K562 (cell line): Measurements from ENCODE around the gene CWF19L1. TPM values are rescaled to one million over a fixed set of nuclear protein-coding genes. Genes with fewer than 3 reads are reported as not detected.

ENCODE experiments used
- ATAC-seq: fragments of 200-7000 bp; cut with Tn5 transposase; 3 replicates; pipeline ENCODE4 v1.9.1; 2020; ENCODE audit warnings: moderate library complexity
- BruUV-seq: library from RNA; stranded (reverse); fragments of 400-500 nt; replicated peaks from 2 replicates; lab custom pipeline; 2021; lab: Mats Ljungman, UMichigan
- CTCF ChIA-PET: fragments of 300-600 bp; formaldehyde crosslinking; extraction: SDS; loops from one replicate; lab custom pipeline; 2021; ENCODE audit warnings: low intra/inter-chr PET ratio; lab: Yijun Ruan, JAX
- POLR2A ChIA-PET: fragments of 300-600, 350-650 bp; sonication (Branson Sonifier 250); formaldehyde crosslinking; extraction: SDS; loops from one replicate; lab custom pipeline; 2021; ENCODE audit warnings: antibody characterized with exemption, inconsistent platforms; lab: Yijun Ruan, JAX
- DNase-seq, 4 experiments: peaks; one replicate each; pipeline versions ENCODE4 v3.0.0 to v3.0.0-alpha.2; 2011 to 2018; ENCODE audit warnings: low spot score in 3 of 4, mixed read lengths in 3 of 4; ENCODE audit errors: extremely low read depth in 1 of 4
- FAIRE-seq: peaks from 2 replicates; lab custom pipeline; 2011; peaks lifted over from hg19 to GRCh38; lab: Jason Lieb, UNC
- H2AFZ ChIP-seq: 2 replicates; pipeline ENCODE4 v1.6.0; 2011; ENCODE audit warnings: low read depth, low read length, control low read depth, inconsistent platforms
- H3K27ac ChIP-seq: fragments of 200-600 bp; 3 replicates; pipeline ENCODE4 v1.8.0; 2011; ENCODE audit warnings: low read depth, mild to moderate bottlenecking, control low read depth, inconsistent platforms, low read length, moderate library complexity, mixed read lengths; ENCODE audit errors: extremely low read depth
- H3K27me3 ChIP-seq, 2 experiments: fragments of 300-600 bp in 1 of 2; 2 replicates in 1 of 2; 3 replicates in 1 of 2; pipeline versions ENCODE4 v1.6.0 to v1.8.0; 2011; ENCODE audit warnings: inconsistent platforms in 2 of 2, low read length in 2 of 2, mild to moderate bottlenecking in 1 of 2, mixed read lengths in 1 of 2, moderate library complexity in 1 of 2; ENCODE audit not compliant: control insufficient read depth in 2 of 2, insufficient read depth in 2 of 2
- H3K36me3 ChIP-seq: fragments of 300-600 bp; 3 replicates; pipeline ENCODE4 v1.8.0; 2011; ENCODE audit warnings: mild to moderate bottlenecking, low read length, inconsistent platforms; ENCODE audit not compliant: control insufficient read depth, insufficient read depth
- H3K4me1 ChIP-seq, 2 experiments: fragments of 200-600 bp in 1 of 2; replicated peaks in 1 of 2; 2 replicates in 1 of 2; 3 replicates in 1 of 2; pipeline versions ENCODE4 v1.5.1 to v1.8.0; 2011; ENCODE audit warnings: inconsistent platforms in 2 of 2, low read length in 2 of 2, mild to moderate bottlenecking in 1 of 2, mixed read lengths in 1 of 2, moderate library complexity in 1 of 2; ENCODE audit not compliant: control insufficient read depth in 2 of 2, insufficient read depth in 2 of 2
- H3K4me2 ChIP-seq: 2 replicates; pipeline ENCODE4 v1.6.1; 2011; ENCODE audit warnings: low read length, control low read depth, inconsistent platforms, mixed read lengths; ENCODE audit not compliant: insufficient read depth
- H3K4me3 ChIP-seq: fragments of 200-600 bp; sonication (generic), shearing (Covaris generic); 2 replicates; pipeline ENCODE4 v1.5.1; 2016; ENCODE audit warnings: control low read depth, inconsistent platforms
- H3K79me2 ChIP-seq: fragments of 200-600 bp; 3 replicates; pipeline ENCODE4 v1.8.0; 2011; ENCODE audit warnings: low read length, inconsistent platforms; ENCODE audit not compliant: control insufficient read depth, insufficient read depth
- H3K9ac ChIP-seq, 2 experiments: 2 replicates each; pipeline versions ENCODE4 v1.6.0 to v1.6.1; 2011; ENCODE audit warnings: low read depth in 2 of 2, low read length in 2 of 2, control low read depth in 1 of 2, inconsistent platforms in 1 of 2, mild to moderate bottlenecking in 1 of 2, mixed read lengths in 1 of 2; ENCODE audit not compliant: insufficient read depth in 1 of 2
- H3K9me1 ChIP-seq: one replicate; pipeline ENCODE4 v1.6.0; 2011; ENCODE audit warnings: inconsistent platforms, mild to moderate bottlenecking, low read length, moderate library complexity; ENCODE audit not compliant: control insufficient read depth, insufficient read depth
- H3K9me3 ChIP-seq: replicated peaks from 2 replicates; pipeline ENCODE4 v1.5.1; 2011; ENCODE audit warnings: low read depth, low read length, inconsistent platforms; ENCODE audit not compliant: control insufficient read depth, insufficient read depth
- H4K20me1 ChIP-seq: replicated peaks from 2 replicates; pipeline ENCODE4 v1.6.1; 2011; ENCODE audit warnings: low read length, inconsistent platforms, mixed read lengths; ENCODE audit not compliant: control insufficient read depth, insufficient read depth
- BRF1 ChIP-seq: IDR thresholded peaks from 3 replicates; pipeline ENCODE4 v1.6.1; 2011; ENCODE audit warnings: borderline replicate concordance, mild to moderate bottlenecking; ENCODE audit not compliant: insufficient read length; ENCODE audit errors: extremely low read depth
- FOXJ3 ChIP-seq: sonication (generic); formaldehyde crosslinking; IDR thresholded peaks from 2 replicates; pipeline ENCODE4 v1.4.0; 2020; ENCODE audit warnings: mild to moderate bottlenecking, missing genetic modification reagents
- KLF16 ChIP-seq: IDR thresholded peaks from 2 replicates; pipeline ENCODE4 v1.6.1; 2016; ENCODE audit warnings: antibody characterized with exemption
- MAFK ChIP-seq: IDR thresholded peaks from 2 replicates; pipeline ENCODE4 v1.6.1; 2011; ENCODE audit warnings: low read length, improper control_type of control experiment
- SPI1 ChIP-seq: IDR thresholded peaks from 2 replicates; pipeline ENCODE4 v1.6.1; 2011; ENCODE audit warnings: low read depth, low read length, control low read depth, borderline replicate concordance
- SRSF7 ChIP-seq: fragments of 200-400 bp; formaldehyde crosslinking; optimal IDR thresholded peaks from 2 replicates; pipeline ENCODE3; 2017; ENCODE audit warnings: mild to moderate bottlenecking, low read depth, low read length
- ZNF584 ChIP-seq: fragments of 200-800 bp; sonication (Bioruptor generic); IDR thresholded peaks from 2 replicates; pipeline ENCODE4 v1.6.1; 2016; ENCODE audit warnings: low read depth, mild to moderate bottlenecking, missing genetic modification characterization, missing compliant biosample characterization
- WGBS: fragments of 100-300 bp; shearing (Covaris generic); methylation state at CpG from one replicate; pipeline ENCODE4 v1.1.6; 2016; ENCODE audit warnings: low coverage, mixed read lengths; ENCODE audit not compliant: insufficient coverage; ENCODE audit errors: missing lambda C conversion rate; 5-methylcytosine and 5-hydroxymethylcytosine counted together
- in situ Hi-C: fragments of 300-500 bp; cut with MboI; formaldehyde crosslinking; loops from 4 replicates; pipeline ENCODE4 v1.15.0; 2018; ENCODE audit warnings: inconsistent platforms, mixed read lengths
- intact Hi-C: fragments of 100-400 bp; cut with micrococcal nuclease; formaldehyde crosslinking; loops from 2 replicates; pipeline ENCODE4 v1.14.2; 2022
- polyA plus RNA-seq, 8 experiments: library from polyadenylated mRNA; depleted of rRNA in 4 of 8; stranded (reverse) in 5 of 8; unstranded in 3 of 8; fragments of >200 nt; fragmentation: Nextera tagmentation in 2 of 8; fragmentation: Illumina TruSeq in 1 of 8; extraction: Ambion mirVana in 2 of 8; extraction: Trizol in 1 of 8; gene quantifications; 2 replicates each; pipeline versions ENCODE4 v1.2.1 to v1.2.3, GENCODE V29; 2011 to 2014; ENCODE audit warnings: inconsistent platforms in 1 of 8, missing spikeins in 1 of 8
- total RNA-seq, 7 experiments: library from RNA; depleted of rRNA in 6 of 7; stranded (reverse); fragments of >200 nt in 6 of 7; fragmentation: Illumina TruSeq in 2 of 7; extraction: Trizol in 2 of 7; gene quantifications; 2 replicates each; pipeline versions ENCODE4 v1.2.1 to v1.2.3, GENCODE V29; 2011 to 2021; ENCODE audit warnings: low replicate concordance in 1 of 7
- TF ChIP-seq, protein P1 (sequence below), 2 experiments: fragments of 450-650 bp in 1 of 2; IDR thresholded peaks; 2 replicates each; pipeline ENCODE4 v1.6.1; 2011 to 2017; ENCODE audit warnings: low read depth in 2 of 2, antibody characterized with exemption in 1 of 2, borderline replicate concordance in 1 of 2, low read length in 1 of 2, mild to moderate bottlenecking in 1 of 2, mixed read lengths in 1 of 2; ENCODE audit not compliant: control insufficient read depth in 1 of 2
- TF ChIP-seq, protein P2 (sequence below): fragments of 250-450 bp; sonication (Bioruptor Pico); IDR thresholded peaks from 2 replicates; pipeline ENCODE4 v1.4.0; 2020; ENCODE audit warnings: mild to moderate bottlenecking, moderate library complexity
- TF ChIP-seq, protein P3 (sequence below), 2 experiments: fragments of 450-650 bp; conservative IDR thresholded peaks; 2 replicates each; pipeline ENCODE4 v1.6.1; 2017; ENCODE audit warnings: mild to moderate bottlenecking in 2 of 2, moderate library complexity in 2 of 2

The CWF19L1 gene
- total and polyA plus RNA-seq, 9 of the 15 experiments (the other 6 are each of a cell fraction or from before 2014, with no cell fraction given) = 19.5 to 49.9 (median 30.9) TPM

DNA sequence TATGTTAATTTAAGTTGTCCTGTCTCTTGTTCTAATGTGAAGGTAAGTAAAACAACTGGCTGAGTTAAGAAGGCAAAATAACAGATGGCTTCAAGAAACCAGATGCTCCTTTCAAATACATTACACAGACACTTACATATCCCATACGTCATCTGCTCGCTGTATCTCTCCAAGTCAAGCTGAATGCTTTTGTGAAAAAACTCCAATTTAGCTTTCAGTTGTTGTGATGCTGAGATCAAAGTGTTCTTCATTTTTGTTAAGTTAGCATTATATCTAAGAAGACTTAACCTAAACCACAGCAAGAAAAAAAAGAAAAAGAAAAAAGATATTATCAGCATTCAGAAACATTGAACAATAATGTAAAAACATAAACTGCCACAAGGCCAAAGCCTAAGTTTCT lies 63.1 kb downstream of the CWF19L1 start:
- H3K27me3 ChIP-seq = no peaks in the 10 kb centered on the region
- no TSS peak for BruUV-seq
- H3K4me3 ChIP-seq = no peak overlapping the region
- DNase-seq (no peak), ATAC-seq (no peak), FAIRE-seq (no peak)
- H3K9me1 ChIP-seq = no peaks in the 10 kb centered on the region
- no peaks in the 10 kb centered on the region for H4K20me1 ChIP-seq
- intact Hi-C loops = no loop called here
- no peak overlapping the region for H3K4me2 ChIP-seq
- POLR2A ChIA-PET = no interaction called here
- TF ChIP-seq, protein P1, sequence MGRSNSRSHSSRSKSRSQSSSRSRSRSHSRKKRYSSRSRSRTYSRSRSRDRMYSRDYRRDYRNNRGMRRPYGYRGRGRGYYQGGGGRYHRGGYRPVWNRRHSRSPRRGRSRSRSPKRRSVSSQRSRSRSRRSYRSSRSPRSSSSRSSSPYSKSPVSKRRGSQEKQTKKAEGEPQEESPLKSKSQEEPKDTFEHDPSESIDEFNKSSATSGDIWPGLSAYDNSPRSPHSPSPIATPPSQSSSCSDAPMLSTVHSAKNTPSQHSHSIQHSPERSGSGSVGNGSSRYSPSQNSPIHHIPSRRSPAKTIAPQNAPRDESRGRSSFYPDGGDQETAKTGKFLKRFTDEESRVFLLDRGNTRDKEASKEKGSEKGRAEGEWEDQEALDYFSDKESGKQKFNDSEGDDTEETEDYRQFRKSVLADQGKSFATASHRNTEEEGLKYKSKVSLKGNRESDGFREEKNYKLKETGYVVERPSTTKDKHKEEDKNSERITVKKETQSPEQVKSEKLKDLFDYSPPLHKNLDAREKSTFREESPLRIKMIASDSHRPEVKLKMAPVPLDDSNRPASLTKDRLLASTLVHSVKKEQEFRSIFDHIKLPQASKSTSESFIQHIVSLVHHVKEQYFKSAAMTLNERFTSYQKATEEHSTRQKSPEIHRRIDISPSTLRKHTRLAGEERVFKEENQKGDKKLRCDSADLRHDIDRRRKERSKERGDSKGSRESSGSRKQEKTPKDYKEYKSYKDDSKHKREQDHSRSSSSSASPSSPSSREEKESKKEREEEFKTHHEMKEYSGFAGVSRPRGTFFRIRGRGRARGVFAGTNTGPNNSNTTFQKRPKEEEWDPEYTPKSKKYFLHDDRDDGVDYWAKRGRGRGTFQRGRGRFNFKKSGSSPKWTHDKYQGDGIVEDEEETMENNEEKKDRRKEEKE (IDR thresholded peaks at IDR 0.05; ENCODE audit: borderline replicate concordance in 1 of 2, control insufficient read depth in 1 of 2, low read depth in 2 of 2, low read length in 1 of 2) = no peak
- TF ChIP-seq KLF16 (no peak), SPI1 (no peak), SRSF7 (no peak), ZNF584 (no peak), FOXJ3 (CRISPR knock-in tag) (no peak), MAFK (no peak), BRF1 (no peak)
- TF ChIP-seq, protein P2, sequence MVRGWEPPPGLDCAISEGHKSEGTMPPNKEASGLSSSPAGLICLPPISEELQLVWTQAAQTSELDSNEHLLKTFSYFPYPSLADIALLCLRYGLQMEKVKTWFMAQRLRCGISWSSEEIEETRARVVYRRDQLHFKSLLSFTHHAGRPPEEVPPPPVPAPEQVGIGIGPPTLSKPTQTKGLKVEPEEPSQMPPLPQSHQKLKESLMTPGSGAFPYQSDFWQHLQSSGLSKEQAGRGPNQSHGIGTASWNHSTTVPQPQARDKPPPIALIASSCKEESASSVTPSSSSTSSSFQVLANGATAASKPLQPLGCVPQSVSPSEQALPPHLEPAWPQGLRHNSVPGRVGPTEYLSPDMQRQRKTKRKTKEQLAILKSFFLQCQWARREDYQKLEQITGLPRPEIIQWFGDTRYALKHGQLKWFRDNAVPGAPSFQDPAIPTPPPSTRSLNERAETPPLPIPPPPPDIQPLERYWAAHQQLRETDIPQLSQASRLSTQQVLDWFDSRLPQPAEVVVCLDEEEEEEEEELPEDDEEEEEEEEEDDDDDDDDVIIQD (CRISPR knock-in tag) = no peak
- TF ChIP-seq, protein P3, sequence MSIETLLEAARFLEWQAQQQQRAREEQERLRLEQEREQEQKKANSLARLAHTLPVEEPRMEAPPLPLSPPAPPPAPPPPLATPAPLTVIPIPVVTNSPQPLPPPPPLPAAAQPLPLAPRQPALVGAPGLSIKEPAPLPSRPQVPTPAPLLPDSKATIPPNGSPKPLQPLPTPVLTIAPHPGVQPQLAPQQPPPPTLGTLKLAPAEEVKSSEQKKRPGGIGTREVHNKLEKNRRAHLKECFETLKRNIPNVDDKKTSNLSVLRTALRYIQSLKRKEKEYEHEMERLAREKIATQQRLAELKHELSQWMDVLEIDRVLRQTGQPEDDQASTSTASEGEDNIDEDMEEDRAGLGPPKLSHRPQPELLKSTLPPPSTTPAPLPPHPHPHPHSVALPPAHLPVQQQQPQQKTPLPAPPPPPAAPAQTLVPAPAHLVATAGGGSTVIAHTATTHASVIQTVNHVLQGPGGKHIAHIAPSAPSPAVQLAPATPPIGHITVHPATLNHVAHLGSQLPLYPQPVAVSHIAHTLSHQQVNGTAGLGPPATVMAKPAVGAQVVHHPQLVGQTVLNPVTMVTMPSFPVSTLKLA (conservative IDR thresholded peaks at IDR 0.05) = no peak
- H3K36me3 ChIP-seq = peaks cover 84% of the 10 kb centered on the region
- H3K27ac ChIP-seq = no peak overlapping the region
- 100% methylated on average over 2 of the region's 2 CpGs for WGBS
- H2AFZ ChIP-seq = no peak overlapping the region
- no peaks in the 10 kb centered on the region for H3K9me3 ChIP-seq
- no peaks in the 10 kb centered on the region for H3K79me2 ChIP-seq
- no peak overlapping the region for H3K9ac ChIP-seq
- in situ Hi-C loops = no loop called here
- no peaks in the 10 kb centered on the region for H3K4me1 ChIP-seq
- CTCF ChIA-PET = no interaction called here
